OCI-LY3 (cell line): ENCODE data around the gene FAM156A.
"Not testable (repeated sequence)": the region's sequence is repeated elsewhere in the genome, so short reads cannot be mapped to it uniquely, and the experiment has no call there.

Source experiments
- H2AFZ ChIP-seq: fragments of 200-600, 300-600 bp; shearing (Covaris generic); 2 replicates; pipeline ENCODE4 v1.6.0; 2014; ENCODE audit warnings: antibody characterized with exemption, low read depth, low read length
- H3K27ac ChIP-seq: fragments of 200-600, 300-600 bp; sonication (generic); 2 replicates; pipeline ENCODE4 v1.5.1; 2014; ENCODE audit warnings: mild to moderate bottlenecking, low read length, moderate library complexity, mixed read lengths
- H3K27me3 ChIP-seq: fragments of 200-600, 300-600 bp; sonication (generic); 2 replicates; pipeline ENCODE4 v1.6.1; 2014; ENCODE audit warnings: low read depth, low read length, mixed read lengths
- H3K36me3 ChIP-seq: fragments of 200-600, 300-600 bp; sonication (generic); replicated peaks from 2 replicates; pipeline ENCODE3; 2014; ENCODE audit warnings: low read depth, low read length, mixed read lengths
- H3K4me1 ChIP-seq: fragments of 300-600, 200-600 bp; sonication (generic); 2 replicates; pipeline ENCODE4 v1.6.1; 2014; ENCODE audit warnings: low read length, mixed read lengths
- H3K4me2 ChIP-seq: fragments of 200-600, 300-600 bp; sonication (generic); 2 replicates; pipeline ENCODE4 v1.6.1; 2014; ENCODE audit warnings: low read length, mixed read lengths
- H3K4me3 ChIP-seq: fragments of 300-600, 200-600 bp; sonication (generic); 2 replicates; pipeline ENCODE4 v1.5.1; 2014; ENCODE audit warnings: antibody characterized with exemption, mild to moderate bottlenecking, low read length, moderate library complexity
- H3K79me2 ChIP-seq: fragments of 300-600, 200-600 bp; shearing (Covaris generic); 2 replicates; pipeline ENCODE4 v1.6.1; 2014; ENCODE audit warnings: mild to moderate bottlenecking, low read length, mixed read lengths
- H3K9ac ChIP-seq: fragments of 300-600, 200-600 bp; shearing (Covaris generic); 2 replicates; pipeline ENCODE4 v1.6.0; 2014; ENCODE audit warnings: mild to moderate bottlenecking, low read length, moderate library complexity
- H3K9me3 ChIP-seq: fragments of 200-600, 300-600 bp; shearing (Covaris generic); 2 replicates; pipeline ENCODE4 v1.6.1; 2014; ENCODE audit warnings: low read length, mixed read lengths; ENCODE audit not compliant: insufficient read depth
- H4K20me1 ChIP-seq: fragments of 200-600, 300-600 bp; sonication (generic); 2 replicates; pipeline ENCODE4 v1.6.1; 2016; ENCODE audit warnings: low read length, mixed read lengths; ENCODE audit not compliant: insufficient read depth
- CTCF ChIP-seq: fragments of 200-600, 300-600 bp; sonication (generic); IDR thresholded peaks from 2 replicates; pipeline ENCODE4 v1.5.1; 2014; ENCODE audit warnings: antibody characterized with exemption, low read length, low read depth
- EZH2phosphoT487 ChIP-seq: fragments of 200-600 bp; shearing (Covaris generic); IDR thresholded peaks from 2 replicates; pipeline ENCODE4 v1.6.1; 2018; ENCODE audit warnings: antibody characterized with exemption, mixed run types, low read depth

The FAM156A gene

GRCh38 chrX:52947501-52947900 lies 10.8 kb downstream of the FAM156A start:
- H2AFZ ChIP-seq, H3K9me3 ChIP-seq, H3K79me2 ChIP-seq, H3K4me3 ChIP-seq, H4K20me1 ChIP-seq, H3K4me2 ChIP-seq, H3K27me3 ChIP-seq, H3K27ac ChIP-seq, H3K9ac ChIP-seq, H3K36me3 ChIP-seq, H3K4me1 ChIP-seq: not testable (repeated sequence)

GRCh38 chrX:52945838-52946494 lies 12.4 kb downstream of the FAM156A start:
- not testable (repeated sequence) for H2AFZ ChIP-seq, H3K27me3 ChIP-seq, H3K79me2 ChIP-seq, H3K4me1 ChIP-seq, H3K36me3 ChIP-seq, H3K9me3 ChIP-seq, H4K20me1 ChIP-seq, H3K9ac ChIP-seq, H3K4me3 ChIP-seq, H3K27ac ChIP-seq, H3K4me2 ChIP-seq

- not testable (repeated sequence) for H3K4me2 ChIP-seq, H3K4me3 ChIP-seq, H3K36me3 ChIP-seq, H4K20me1 ChIP-seq, H3K79me2 ChIP-seq, H2AFZ ChIP-seq, H3K27ac ChIP-seq, H3K9ac ChIP-seq, H3K27me3 ChIP-seq, H3K4me1 ChIP-seq, H3K9me3 ChIP-seq
Measured at GRCh38 chrX:52941728-52942127, 16.6 kb downstream of the FAM156A start.

GRCh38 chrX:52940704-52941103 lies 17.6 kb downstream of the FAM156A start:
- H3K9ac ChIP-seq, H3K9me3 ChIP-seq, H3K27me3 ChIP-seq, H4K20me1 ChIP-seq, H3K36me3 ChIP-seq, H3K27ac ChIP-seq, H3K4me3 ChIP-seq, H3K79me2 ChIP-seq, H2AFZ ChIP-seq, H3K4me2 ChIP-seq, H3K4me1 ChIP-seq: not testable (repeated sequence)

- H3K9me3 ChIP-seq: not testable (repeated sequence)
Measured at GRCh38 chrX:52935470-52935784, 22.9 kb downstream of the FAM156A start.

GRCh38 chrX:52934704-52935469 lies 23.4 kb downstream of the FAM156A start:
- TF ChIP-seq EZH2phosphoT487 (no peak), CTCF (peak; percentile 91)
- Histone ChIP-seq H3K36me3 (no peaks in the 10 kb centered on the region), H3K79me2 (no peaks in the 10 kb centered on the region), H3K4me3 (peak overlapping the region; percentile 100), H3K4me2 (peak overlapping the region; percentile 98), H2AFZ (peak overlapping the region; percentile 83), H3K9me3 (no peaks in the 10 kb centered on the region), H3K4me1 (peaks cover 4% of the 10 kb centered on the region; the same call in 1 of the 2 replicates), H4K20me1 (no peaks in the 10 kb centered on the region), H3K9ac (peak overlapping the region; percentile 99), H3K27me3 (no peaks in the 10 kb centered on the region), H3K27ac (peak overlapping the region; percentile 93)

More at GRCh38 chrX:52935470-52935784, 22.9 kb downstream of the FAM156A start:
- H3K4me1 ChIP-seq, H3K79me2 ChIP-seq, H4K20me1 ChIP-seq, H3K27me3 ChIP-seq, H3K36me3 ChIP-seq: not testable (repeated sequence)
- H3K4me3 ChIP-seq: peak overlapping the region; percentile 100
- peak overlapping the region; percentile 97 for H3K4me2 ChIP-seq
- H2AFZ ChIP-seq: peak overlapping the region; percentile 70; the same call in 1 of the 2 replicates
- peak overlapping the region; percentile 93 for H3K27ac ChIP-seq
- peak overlapping the region; percentile 99 for H3K9ac ChIP-seq
